Islet of Langerhans (tissue), 1 donor: ENCODE measurements around the gene EEFSEC.

Experiments
- FAIRE-seq: peaks from one replicate; lab custom pipeline; 2011; peaks lifted over from hg19 to GRCh38; lab: Jason Lieb, UNC

Gene EEFSEC

DNA sequence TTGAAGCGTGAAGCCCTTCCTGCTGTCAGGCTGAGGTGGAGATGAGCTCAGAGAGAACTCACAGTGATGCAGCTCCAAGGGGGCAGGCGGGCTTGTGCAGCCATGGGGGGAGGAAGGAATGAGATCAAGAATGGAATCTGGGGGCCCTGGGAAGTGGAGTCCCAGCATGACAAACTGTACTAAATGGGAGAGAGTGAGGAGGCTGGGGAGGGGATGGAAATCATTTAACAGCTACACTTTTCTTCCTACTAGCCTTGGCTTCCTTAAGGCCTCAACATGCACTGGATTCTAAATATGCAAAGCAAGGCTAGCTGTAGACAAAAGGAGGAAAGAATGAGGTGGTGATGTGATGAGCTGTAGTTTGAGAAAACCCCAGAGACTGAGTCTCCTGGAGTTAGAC, 133.9 kb downstream of the EEFSEC start:
- no peak for FAIRE-seq

DNA sequence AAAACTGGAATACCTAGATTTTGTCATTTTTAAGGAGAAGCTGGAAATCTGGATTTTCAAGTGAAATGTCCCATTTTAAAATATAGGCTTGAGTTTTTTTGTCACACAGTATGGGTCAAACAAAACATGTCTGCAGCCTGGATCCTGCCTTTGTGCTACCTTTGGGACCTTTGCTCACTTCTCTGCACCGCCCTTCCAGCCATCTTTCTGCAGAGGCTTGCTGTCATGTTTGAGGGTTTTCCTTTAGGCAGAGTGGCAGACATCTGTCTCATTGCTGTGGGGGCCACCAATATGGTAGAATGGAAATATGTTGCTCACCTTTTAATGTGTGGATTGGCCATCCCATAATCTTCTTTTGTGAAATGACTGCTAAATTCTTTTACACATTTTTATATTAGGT, 136.3 kb downstream of the EEFSEC start:
- no peak for FAIRE-seq

DNA sequence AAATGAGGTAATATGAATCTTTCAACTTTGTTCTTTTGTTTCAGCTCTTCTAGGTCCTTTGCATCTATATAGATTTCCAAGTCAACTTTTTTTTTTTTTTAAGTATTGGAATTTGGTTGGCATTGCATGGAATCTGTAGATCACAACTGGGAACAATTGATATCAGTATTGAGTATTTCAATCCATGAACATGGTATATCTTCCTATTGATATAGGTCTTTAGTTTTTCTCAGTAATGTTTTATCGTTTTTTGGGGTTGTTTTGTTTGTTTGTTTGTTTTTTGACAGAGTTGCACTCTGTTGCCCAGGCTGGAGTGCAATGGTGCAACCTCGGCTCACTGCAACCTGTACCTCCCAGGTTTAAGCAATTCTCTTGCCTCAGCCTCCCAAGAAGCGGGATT, 137.2 kb downstream of the EEFSEC start:
- FAIRE-seq, result no peak

DNA sequence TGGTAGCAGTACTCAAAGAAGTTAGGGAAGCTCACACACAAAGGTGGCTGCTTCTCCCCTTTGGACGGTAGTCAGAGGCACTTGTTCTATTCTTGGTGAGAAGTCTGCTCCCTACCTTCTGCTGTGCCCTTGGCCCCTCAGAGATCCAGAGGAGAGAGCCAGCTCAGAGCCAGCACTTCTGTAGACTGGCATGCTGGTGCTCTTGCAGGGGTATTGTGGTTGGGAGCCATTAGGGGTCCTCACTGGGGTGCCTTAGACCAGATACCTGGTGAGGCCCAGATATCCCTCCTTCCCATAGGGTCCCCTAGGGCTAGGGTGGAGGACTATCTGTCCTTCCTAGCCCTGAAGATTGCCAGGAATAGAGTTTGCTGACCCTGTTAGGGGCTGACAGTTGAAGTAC, 140.6 kb downstream of the EEFSEC start:
- no peak for FAIRE-seq

DNA sequence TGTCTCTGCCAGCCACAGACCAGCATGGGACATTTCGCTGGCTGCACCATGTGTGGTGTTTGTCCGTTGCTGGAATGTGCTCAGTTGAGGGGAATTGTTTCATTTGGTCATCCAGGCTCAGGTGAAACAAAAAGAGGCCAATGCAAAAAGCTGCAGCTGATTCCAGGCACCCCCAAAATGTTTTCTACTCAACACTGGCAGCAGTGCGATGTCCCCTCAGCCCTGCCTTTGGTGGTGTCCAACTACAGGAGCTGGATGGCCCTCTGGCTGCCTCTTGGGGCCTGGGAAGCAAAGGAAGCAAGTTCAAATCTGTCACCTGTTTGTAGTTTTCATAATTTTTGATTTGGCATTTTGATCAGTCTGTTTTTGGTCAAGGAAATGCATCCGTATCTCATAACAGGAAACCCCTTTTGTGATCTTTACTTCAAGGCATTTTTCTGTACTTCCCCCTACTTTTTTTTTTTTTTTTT, 141.8 kb downstream of the EEFSEC start:
- FAIRE-seq, result no peak

DNA sequence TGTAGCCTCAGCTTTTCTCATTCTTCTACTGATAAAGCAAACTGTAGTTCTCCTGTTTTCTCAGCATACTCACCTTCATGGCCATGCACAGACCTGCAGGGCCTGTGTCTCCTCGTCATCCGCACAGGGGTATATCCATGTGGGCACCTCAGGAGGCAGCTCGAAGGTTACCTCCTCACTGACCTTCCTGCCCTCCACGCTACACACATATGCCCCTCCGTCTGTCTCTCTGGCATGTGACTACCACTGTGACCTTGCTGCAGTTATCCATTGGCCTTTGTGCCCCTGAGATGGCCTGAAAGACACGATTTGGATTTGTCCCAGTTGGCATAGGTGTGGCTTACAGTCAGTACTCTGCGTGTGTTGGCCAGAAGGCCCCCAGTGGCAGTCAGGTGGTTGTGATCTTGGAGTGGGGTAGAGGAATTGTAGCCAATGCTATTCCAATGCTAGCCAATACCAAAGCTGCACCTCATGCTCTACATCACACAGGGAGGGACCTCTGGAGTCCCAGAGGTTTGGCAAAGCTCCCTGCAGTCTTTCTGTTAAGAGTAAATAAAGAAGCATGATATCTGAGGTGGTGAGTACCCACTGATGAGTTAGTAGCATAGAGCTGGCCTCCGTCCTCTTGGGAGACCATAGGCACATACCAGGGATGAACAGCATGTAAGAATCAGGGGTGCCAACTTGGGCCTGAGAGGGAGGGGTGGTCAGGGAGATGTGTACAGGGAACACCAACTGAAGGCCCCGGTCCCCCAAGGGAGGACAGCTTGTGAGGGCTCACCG, 143.4 kb downstream of the EEFSEC start:
- no peak for FAIRE-seq

DNA sequence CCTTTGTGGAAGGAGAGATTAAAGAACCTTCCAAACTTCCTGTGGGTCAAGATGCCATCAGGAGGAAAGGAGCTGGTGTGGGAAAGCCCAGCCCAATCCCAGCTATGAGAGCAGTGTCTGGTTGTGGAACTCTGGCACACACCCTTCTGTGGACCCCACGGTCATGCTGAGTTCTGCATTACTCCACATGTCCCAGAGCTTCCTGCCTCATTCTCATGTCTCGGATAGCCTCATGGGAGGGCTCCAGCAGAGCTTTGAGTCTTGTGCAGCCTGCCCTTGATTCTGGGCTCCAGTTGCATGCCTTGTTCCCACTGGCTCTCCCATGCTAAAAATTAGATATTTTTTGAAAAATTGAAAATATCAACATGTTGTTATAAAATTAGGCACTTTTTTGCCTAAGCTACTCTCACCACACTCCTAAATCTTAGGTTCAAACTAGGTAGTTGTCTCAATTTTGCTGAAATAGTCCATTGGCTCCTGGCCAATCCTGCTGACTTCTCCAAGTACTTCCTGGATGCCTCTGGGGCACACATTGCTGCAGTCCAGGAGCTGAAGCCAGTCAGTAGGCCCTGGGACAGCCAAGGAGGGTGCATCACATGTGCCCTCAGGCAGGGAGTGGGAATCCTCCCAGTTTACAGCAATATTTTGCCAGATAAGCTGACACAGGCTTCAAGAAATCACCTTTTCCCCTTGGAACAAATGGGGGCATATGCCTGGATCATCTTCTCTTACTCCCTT, 144.3 kb downstream of the EEFSEC start:
- FAIRE-seq, result no peak

DNA sequence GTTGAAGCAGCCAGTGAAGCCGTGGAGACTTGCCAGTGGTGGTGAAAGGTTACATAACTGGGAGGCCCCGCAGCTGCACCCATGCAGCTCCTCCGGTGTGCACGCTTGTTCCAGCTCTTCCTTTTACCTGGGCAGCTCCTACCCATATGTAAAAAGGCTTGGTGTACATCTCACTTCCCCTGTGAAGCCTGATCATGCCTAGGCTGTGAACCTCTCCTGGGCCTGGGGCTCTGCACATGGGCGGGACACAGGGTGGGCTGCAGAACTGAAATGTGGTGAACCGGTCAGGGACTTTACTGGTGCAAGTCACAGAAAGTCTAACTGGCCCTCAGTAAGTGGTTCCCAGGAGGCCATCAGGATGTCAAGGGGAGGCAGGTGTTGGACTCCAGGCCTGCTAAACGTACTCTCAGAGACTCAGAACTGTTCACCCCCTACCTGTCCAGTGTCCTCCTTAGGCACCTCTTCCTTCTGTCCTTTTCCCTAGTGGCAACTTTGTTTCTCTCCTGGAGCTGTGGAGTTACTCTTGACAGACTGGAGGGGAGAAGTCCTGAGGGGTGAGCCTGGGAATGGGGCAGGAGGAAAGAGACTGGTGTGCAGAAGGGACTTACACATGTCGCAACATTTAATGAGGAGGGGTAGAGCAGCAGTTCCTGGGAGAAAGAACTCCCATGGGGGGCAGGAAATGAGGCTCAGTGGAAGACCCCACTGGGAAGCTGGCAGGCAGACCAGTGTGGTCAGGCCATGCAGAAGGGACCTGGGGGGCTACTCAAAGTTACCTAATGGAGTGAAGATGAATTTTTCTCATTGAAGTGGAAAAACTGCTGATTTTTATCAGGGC, 148.1 kb downstream of the EEFSEC start:
- no peak for FAIRE-seq

DNA sequence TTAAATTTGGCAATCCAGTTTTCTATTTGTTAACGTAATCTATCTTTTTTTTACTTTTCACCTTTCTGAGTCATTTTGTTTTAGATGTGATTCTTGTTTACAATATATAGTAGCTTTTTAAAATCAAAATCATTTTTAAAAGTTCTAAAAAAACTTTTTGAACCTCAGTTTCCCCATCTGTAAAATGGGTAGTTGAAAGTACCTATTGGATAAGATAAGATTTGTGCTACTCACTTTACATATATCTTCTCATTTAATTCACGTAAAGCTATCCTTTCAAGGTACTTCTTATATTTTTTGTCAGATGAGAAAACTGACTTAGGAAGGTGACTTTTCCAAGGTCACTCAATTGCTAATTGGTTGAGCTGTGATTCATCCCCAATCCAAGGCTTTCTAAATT, 153.2 kb downstream of the EEFSEC start:
- no peak for FAIRE-seq

DNA sequence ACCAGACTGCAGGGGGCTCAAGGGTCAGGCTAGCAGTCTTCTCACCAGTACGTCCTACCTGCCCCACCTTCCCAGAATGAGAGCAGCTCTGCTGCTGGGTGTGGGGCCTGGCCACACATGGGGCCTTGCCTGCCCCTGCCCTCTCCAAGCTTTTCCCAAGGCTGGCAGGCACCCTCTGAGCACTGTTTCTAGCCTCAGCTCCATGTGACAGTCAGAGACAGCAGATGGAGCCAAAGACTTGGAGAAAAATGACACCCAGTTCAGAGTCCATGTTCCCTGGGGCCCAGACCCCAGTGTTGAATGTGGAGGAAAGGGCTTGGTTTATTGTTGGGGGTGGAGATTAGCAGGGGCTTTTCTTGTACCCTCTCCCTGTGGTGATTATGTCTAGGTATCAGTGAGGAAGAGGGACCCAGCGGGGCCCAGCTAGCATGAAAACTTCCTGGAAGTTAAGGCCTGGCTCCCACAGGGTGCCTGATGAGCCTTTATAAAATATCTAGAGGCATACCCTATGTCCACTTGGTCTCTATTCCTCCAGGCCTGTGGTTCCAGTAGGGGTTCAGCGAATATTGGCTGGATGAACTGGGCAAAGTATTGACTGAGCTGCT, 153.8 kb downstream of the EEFSEC start:
- FAIRE-seq, result no peak

DNA sequence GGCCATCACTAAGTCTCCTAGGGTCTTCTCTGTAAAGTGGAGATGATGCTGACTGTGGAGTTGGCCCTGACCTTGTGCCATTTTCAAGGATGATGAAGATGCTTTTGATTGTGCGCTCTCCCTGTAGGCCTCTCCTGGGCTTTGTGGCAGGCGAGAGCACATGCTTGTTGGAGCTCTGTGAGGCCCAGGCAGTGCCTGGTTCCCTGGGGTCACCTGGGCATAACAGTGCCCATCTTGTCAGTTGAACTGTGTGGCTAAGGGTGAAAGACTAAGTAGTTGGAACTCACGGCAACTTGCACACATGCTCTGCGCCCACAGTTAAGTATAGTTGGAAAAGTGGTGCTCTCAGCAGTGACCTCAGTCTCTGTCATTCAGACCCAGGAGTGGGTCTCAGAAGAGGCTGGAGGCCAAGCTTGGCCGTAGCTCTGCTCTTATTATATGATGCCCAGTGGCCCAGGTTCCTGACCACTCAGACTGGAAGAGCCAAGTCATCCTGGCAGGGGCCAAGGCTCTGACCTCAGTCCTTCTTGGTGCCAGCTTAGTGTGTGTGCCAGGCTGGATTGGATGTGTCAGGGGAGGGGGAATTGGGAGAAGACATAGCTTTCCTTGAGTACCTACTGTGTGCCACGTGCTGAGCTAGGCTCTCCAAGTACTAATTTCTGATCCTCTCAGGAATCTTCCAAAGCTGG, 154.6 kb downstream of the EEFSEC start:
- no peak for FAIRE-seq

DNA sequence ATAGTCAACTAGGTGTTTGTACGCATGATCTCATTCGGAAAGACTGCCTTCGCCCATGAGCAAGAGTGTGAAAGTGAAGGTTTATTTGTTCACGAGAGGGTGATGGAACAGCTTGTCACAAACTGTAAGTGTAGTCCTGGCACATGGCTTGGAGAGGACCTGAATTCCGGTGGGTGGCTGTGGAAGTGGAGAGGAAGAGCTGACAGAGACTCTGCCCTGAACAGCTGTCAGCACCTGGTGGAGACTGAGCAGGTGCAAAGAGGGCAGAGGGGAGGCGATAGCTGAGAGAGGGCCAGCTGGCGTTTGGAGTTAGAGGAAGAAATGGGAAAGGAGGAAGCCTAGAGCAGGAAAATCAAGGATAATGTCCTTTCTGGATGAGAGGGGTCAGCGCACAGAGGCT, 155.7 kb downstream of the EEFSEC start:
- FAIRE-seq, result no peak

DNA sequence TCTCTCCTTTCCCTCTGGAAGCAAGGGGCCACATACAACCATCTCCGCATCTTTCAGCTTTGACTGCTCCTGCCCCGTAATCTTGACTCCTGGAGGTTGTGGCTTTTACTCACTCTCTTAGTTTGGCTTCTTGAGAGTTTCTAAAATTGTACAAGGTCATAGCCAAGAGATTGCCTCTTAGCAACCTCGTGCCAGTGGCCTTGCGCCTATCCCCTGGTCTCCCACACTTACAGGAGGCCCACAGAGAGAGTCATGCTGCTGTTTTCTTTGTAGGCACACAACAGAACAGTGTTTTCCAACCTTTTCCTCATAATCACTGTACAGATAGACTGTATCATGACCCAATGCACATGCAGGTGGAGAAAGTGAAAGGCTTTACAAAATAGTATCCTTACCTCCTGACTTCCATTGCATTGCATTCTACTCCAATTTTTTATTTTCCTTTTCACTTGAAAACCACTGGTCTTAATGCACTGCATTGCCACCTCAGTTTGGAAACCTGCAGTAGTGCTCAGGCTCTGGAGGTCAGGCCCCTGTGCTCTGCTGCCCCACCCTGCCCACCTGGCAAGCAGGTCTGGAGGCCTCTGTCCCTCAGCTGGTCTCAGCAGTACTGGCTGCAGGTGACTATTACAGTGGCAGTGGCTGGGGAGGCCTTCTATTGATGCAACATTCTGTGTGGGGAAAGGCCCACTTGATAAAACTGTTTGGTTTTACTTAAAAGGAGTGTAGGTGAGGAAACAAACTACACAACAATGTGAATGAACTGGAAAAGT, 157.2 kb downstream of the EEFSEC start:
- FAIRE-seq, result no peak

DNA sequence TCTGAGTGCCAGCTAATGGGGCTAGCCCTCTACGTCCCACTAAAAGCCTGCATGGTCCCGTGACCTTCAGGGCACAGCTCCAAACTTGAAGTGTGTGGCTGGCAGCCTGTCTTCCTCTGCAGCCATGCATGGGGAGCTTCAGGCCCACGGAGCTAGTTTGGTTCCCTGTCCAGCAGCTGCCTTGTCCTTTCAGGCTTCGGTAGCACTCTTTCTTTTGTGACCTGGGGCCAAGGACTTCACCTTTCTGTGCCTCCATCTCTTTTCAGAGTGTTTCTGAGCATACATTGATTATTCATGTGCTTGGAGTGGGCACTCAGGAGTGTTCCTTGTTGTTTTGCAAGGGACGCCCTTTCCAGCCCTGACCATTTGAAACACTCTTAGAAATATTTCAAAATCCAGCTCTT, 158.2 kb downstream of the EEFSEC start:
- no peak for FAIRE-seq

DNA sequence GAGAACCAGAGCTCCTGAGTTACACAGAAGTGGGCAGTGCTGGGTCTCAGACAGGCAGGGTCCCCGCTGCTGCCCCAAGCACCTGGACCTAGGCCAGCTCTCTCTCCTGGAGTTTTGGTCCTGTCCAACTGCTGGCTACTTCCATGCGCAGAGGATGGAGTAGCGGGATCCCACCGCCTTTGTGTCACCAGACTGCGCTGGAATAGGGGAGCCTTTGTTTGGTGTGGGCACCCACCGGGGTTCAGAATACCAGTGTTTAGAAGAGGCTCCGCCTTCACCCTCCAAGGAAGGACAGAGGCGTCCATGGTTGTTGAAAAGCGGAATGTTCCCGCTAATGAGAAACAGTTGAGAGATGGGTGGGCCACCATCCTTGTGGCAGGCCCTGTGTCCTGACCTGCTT, 159.0 kb downstream of the EEFSEC start:
- no peak for FAIRE-seq

DNA sequence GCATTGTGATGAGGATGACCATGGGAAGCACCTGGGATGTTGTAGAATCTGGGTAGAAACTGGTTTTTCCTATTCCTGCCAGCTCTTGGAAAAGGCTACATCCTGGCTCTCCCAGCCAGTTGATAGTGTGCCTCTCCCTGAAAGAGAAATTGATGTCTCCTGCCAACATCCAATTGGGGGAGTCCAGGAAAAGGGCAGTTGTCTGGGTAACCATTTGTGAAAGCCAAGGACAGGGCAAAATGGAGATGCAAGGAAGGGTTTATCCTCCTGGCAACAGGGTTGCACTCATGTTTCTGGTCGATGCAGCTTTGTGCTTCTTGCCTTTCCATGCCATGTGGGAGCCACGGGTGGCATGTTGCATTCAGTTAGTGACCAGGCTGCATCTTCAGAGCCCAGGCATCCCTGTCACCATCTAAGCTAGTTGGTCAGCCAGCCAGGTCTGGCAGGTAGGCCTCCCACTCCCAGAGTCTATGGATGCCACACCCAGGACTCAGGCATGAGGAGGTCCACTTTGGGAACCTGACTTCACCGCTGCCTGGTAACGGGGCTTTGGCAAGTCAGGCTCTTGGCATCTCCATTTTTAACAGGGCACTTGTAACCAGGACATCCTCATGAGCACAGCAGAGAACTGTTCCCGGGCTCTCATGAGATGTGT, 159.9 kb downstream of the EEFSEC start:
- FAIRE-seq, result no peak

DNA sequence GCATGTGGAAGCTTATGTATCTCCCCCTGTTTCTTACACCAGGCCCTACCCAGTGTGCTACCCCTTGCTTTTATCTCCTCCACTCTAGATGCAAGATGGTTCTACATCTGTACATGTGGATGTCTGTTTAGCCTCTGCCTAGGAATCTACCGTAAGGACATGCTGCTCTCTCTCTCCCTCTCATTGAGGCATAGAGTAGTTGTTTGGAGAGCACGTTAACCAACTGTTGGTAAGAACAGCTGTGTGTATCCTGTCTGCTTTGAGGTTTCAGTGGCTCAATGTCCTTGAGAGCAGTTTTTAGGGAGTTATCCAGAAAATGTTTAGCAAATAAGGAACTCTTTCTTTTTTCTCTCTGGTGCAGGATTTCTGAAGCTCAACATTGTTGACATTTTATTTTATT, 160.7 kb downstream of the EEFSEC start:
- no peak for FAIRE-seq

DNA sequence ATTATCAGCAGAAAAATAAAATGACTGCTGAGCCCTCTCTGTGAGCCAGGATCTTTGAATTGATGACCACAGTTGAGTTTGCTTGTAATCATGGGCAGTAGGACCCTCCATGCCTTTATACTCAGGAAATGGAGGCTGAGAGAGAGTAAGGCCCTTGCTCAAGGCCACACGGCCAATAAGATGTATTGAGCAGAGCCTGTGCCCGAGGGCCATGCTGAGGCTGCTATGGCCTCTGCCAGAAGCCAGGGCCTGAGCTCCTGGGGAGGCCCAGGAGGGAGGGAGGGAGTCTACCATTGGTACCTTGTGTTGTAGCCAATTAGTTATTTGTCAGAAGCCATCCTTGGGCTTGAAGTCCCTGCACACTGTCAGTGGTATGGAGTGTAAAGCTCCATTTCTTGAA, 162.0 kb downstream of the EEFSEC start:
- FAIRE-seq, result no peak

DNA sequence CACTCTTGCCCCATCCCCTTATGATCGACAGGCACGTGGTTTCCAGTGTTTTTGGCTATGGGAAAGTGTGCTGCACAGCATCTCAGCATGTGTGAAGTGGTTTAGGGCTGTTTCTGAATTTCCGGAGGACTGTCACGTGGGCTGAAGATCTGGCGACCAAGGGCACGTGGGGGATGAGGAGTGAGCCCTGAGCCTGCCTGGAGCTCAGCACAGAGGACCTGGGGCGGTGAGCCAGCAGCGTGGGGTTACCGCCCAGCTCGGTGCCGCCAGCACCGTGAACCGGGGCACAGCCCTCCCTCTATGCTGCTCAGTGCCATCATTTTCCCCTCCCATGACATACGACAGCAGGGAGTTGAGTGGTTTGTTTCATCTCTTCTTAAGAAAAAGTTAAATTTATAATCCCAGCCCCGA, 163.2 kb downstream of the EEFSEC start:
- FAIRE-seq, result no peak

DNA sequence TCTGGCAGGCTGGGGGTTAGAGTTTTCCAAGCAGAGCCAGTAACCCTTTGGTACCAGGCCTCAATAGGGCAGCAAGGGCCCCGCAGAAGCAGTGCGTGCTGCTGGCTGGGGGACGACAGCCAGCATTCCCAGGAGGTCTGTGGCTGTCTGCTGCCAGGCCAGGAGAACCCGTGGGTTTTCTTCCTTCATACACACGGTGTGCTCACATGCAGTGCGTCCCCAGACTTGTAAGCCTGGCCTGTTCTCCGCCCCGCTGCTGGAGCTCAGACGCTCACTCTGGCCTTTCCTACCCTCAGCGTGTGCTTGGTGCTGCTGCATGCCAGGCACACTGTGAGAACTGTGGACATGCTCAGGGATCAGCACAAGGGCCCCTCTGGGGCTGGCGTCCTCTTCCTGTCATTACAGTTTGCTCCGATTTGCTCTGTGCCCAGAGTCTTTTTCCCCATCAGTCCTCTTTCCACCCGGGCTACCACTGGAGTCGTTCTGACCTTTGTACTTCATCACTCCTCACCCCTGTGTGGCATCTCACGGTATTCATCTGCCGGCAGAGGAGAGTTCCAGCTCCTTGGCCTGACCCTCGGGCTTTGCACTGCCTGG, 163.9 kb downstream of the EEFSEC start:
- no peak for FAIRE-seq
